Left hindlimb (tissue), 1 donor: Measurements from ENCODE around the gene ASCL1.

Experiments
- DNase-seq: peaks from one replicate; pipeline ENCODE4 v3.0.0-alpha.2; 2018

Gene ASCL1

GRCh38 chr12:102953221-102953620 is 4.3 kb upstream of the ASCL1 start:
- no peak for DNase-seq

DNA sequence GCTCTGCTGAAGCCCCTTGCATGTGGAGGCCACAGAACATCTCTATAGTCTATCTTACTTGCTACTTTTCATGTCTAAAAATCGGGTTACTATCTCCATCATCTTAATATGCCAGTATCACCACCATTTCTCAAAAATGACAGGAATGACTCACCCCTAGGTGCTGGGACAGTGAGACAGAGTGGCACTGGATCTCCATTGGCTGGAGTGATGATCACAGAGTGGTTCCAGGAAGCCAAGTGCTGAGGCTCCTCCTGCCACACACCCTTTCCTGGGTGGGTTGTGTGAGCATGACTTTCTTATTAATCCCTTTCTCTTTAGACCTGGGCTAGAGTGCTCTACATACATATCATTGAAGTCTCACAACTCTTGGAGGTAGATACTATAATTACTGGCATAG is 3.3 kb upstream of the ASCL1 start:
- DNase-seq = no peak

- no peak for DNase-seq
Measured at GRCh38 chr12:102955926-102956737, 1.3 kb upstream of the ASCL1 start.

DNA sequence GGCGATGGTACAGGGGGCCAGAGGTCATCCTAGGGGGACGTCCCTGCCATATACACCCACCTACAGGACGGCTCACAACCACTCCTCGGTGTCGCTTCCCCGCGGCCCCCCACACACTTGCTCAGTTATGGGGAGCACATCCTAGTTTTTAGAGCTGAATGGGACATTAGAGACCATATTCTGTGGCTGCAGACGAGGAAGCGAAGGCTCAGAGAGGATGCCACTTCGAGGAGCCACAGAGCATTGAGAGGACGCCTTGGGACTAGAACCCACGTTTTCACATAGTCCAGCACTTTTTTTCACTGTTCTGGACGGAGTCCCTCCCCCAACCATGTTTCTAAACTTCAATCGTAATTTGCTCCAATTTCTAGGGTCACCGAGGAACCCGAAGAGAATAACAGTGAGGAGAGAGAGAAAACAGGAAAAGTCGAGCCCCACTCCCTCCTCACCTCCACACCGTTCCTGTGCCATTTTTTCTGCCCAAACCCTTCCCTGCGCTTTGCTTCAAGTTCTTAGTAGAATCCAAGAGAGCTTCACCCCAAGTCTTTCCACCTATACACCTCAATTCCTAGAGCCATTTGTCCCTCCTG is 641 bp upstream of the ASCL1 start:
- no peak for DNase-seq

GRCh38 chr12:102958073-102958829 is 777 bp downstream of the ASCL1 start:
- peak; percentile 62 for DNase-seq

DNA sequence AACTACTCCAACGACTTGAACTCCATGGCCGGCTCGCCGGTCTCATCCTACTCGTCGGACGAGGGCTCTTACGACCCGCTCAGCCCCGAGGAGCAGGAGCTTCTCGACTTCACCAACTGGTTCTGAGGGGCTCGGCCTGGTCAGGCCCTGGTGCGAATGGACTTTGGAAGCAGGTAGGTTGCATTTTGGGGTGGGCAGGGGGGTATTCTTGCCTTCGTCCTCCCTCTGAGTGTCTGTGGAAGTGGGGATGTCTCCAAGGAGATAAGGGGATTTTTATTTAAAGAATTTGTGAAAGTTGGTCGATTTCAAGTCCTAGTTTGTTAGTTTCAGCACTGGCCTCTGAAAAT is 1.3 kb downstream of the ASCL1 start:
- no peak for DNase-seq

- no peak for DNase-seq
Measured at GRCh38 chr12:102959391-102959790, 1.9 kb downstream of the ASCL1 start.

- DNase-seq = no peak
Measured at GRCh38 chr12:102960766-102961465, 3.4 kb downstream of the ASCL1 start.

GRCh38 chr12:102961466-102961855 is 4.0 kb downstream of the ASCL1 start:
- DNase-seq = no peak

- DNase-seq = no peak
Measured at GRCh38 chr12:102962532-102962931, 5.1 kb downstream of the ASCL1 start.

GRCh38 chr12:102962986-102963385 is 5.5 kb downstream of the ASCL1 start:
- no peak for DNase-seq

DNA sequence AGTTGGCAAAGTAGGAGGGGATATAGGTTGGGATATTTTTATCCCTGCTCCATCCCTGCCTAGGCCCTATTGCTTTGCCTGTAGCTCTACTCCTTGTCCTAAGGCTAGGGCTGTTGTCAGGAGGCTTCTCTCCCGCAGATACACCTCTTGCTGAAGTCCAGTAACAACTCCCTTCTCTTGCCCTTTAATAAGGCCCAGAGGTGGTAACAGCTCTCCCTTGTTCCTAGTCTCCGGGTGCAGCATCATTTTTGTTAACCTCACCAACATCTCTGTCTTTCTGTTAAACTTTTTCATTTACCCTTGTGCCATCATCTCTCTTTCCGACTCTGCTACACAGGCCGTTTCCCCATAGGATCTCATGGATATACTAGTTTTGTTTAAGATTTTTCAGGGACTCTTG is 6.3 kb downstream of the ASCL1 start:
- DNase-seq = no peak

- DNase-seq = no peak
Measured at GRCh38 chr12:102964872-102965271, 7.4 kb downstream of the ASCL1 start.

DNA sequence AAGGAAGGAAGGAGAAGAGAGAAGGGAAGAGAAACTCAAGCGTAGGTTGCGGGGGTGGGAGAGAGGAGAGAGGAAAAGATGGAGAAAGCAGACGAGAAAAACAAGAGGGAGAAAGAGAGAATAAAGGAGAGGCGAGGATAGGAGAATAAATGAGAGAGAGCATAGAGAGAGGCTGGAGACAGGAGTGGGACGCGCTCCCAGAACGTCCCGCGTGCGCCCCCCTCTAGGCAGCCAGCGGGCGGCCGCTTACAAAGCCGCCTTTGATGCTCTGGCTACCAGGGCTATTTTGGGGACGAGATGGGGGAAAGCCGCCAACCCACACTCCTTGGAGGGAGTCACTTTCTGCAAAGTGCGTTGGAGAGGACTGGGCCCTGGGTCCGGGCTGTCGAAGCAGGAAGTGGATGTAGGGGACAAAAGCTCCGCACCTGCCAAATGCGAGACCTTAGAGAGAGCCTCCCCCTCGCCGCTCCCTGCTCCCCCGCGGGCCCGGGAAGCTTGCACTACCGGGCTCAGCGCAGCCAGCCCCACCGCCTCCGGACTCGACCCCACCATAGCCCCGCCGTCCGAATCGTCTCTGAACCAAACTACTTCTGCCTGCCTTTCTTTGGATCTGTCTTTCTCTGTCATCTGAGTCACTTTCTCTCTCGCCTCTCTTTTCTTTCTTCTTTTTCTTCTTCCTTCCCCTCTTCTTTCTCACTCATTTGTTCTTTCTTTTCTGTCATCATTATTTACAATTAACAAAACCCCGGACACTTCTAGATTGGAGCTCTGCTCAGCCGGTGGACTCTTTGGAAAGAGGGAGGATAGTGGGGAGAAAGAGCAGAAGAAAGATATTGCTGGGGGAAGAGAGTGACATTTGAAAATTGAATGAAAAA is 8.0 kb downstream of the ASCL1 start:
- DNase-seq = no peak

DNA sequence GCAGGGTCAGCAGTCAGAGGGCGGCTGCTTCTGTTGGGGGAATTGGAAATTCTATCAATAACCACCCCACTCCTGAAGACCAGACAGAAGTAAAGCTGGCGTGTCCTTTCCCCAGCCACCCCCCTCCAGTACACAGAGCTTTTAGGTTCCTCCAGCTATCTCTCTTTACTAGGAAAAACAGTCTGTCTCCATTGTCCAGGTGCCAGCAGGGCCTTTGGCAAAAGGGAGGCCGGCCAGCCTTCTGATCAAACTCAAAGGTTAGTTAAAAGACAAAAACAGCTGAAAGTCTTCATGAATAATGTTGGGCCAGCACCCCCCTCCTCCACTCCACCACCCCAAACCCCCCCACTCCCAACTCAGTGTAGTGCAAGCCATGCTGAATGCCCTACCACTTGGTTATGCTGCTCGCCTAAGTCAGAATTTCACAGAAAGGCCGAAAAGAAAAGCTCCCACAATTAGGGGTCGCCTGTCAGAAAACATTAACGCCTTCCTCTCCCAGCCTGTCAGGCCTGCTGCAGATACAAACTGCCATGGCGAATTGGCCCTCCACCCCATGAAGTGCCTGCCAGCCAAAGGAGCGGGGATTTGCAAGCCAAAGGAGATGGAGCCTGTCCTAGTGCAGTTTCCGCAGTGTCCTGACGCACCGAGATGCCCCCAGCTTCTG is 8.9 kb downstream of the ASCL1 start:
- DNase-seq = no peak

DNA sequence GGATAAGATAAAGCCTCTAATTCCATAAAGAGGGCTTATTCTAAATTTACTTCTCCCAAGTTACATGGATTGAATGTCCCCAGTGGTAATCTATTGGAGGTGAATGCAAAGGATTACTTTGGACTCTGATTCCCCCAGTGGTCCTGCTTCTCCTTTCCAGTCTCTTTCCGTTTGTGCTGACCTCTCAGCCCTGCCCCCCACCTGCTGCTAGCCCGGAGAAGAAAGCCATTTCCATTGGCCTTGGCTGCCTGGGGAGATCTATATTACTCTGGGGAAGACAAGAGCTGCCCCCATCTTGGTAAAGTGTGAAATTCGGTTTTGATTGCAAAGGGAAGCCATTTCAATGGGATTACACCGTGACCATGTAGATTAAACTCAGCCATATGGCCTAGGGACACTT is 13.3 kb downstream of the ASCL1 start:
- no peak for DNase-seq

GRCh38 chr12:102971227-102971626 is 13.8 kb downstream of the ASCL1 start:
- DNase-seq = no peak

DNA sequence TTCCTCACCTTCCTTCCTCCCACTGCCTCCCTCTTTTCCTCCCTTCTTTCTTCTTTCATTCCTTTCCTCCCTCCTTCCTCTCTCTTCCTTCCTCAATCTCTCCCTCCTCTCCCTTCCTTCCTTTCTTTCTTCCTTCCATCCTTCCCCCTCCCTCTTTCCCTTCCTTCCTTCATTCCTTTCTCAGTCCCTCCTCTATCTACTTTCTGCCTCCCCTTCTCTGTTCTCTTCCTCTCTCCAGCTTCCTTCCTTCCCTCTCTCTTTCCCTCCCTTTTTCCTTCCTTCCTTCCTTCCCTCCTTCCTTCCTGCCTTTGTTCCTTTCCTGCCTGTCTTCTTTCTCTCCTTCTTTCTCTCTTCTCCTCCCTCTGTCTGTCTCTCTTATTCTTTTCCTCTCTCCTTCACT is 16.1 kb downstream of the ASCL1 start:
- DNase-seq = no peak

DNA sequence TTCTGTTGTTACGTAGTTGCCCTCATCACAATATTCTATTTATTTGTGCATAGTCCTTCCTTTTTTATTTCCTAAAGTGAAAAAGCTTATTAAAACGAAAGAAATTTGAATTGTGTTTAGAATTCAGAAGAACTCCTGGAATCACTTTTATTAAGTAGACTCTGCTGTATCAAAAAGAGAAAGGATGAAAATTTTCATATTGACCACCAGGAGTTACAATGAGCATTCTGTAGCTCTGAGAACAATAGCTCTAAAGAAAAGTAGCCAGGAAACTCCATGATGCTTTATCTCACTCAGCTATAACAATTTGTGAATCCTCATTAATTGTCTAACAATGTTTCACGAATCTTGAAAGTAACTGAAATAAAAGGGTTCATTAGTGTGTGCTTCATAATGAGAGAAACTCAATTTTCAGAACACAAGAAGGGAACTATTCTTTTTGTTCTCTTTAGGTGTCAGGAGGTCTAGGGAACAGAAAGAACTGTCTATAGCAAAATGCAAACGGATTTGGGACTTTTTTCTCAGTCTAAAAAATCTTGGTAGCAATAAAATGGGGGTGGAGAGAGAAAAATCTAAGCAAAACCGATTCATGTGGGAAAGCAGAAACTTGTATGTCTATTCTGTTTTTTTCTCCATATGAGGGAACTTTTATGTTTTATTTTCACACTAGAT is 19.3 kb downstream of the ASCL1 start:
- no peak for DNase-seq

GRCh38 chr12:102977945-102978706 is 20.7 kb downstream of the ASCL1 start:
- no peak for DNase-seq

GRCh38 chr12:102980350-102980749 is 22.9 kb downstream of the ASCL1 start:
- no peak for DNase-seq
